Lower lobe of right lung (tissue), 2 donors: ENCODE results near the gene LPP. TPM values are rescaled to one million over a fixed set of nuclear protein-coding genes. Genes with fewer than 3 reads are reported as not detected.
A peak's percentile ranks its signal among the peaks of the same experiment; 100 is the strongest.

Source experiments
- ATAC-seq, 2 donors: fragments of 200-7000 bp; cut with Tn5 transposase; one replicate each; pipeline ENCODE4 v1.9.1; 2020 to 2022; ENCODE audit warnings: mild to moderate bottlenecking in 2 of 2, moderate library complexity in 2 of 2
- DNase-seq: peaks from one replicate; pipeline ENCODE4 v3.0.0-alpha.2; 2020
- H3K27ac ChIP-seq: fragments of 200-600 bp; one replicate; pipeline ENCODE4 v1.8.0; 2022
- H3K27me3 ChIP-seq: fragments of 200-600 bp; one replicate; pipeline ENCODE4 v1.8.0; 2022; ENCODE audit warnings: low read depth
- H3K36me3 ChIP-seq: fragments of 200-600 bp; one replicate; pipeline ENCODE4 v1.8.0; 2022; ENCODE audit warnings: mild to moderate bottlenecking
- H3K4me1 ChIP-seq: fragments of 200-600 bp; one replicate; pipeline ENCODE4 v1.8.0; 2022
- H3K4me3 ChIP-seq: fragments of 200-600 bp; one replicate; pipeline ENCODE4 v1.8.0; 2022; ENCODE audit warnings: mild to moderate bottlenecking
- H3K9me3 ChIP-seq: fragments of 200-600 bp; one replicate; pipeline ENCODE4 v1.8.0; 2022
- CTCF ChIP-seq: fragments of 200-600 bp; IDR thresholded peaks from one replicate; pipeline ENCODE4 v1.8.0; 2022; ENCODE audit warnings: antibody characterized with exemption, mild to moderate bottlenecking
- intact Hi-C: fragments of 100-400 bp; cut with DNase I; formaldehyde crosslinking; loops from one replicate; pipeline ENCODE4 v1.11.0; 2022
- total RNA-seq: library from RNA; stranded (reverse); fragmentation: NEBNext Ultra II Directional; extraction: Animal tissue kit (Norgen Biotek cat#: 25700); gene quantifications from one replicate; pipeline ENCODE4 v1.2.1, GENCODE V29; 2021
- donor health status: DM: no; HTN: yes; CAD: no; lungs with severe emphysema.

The LPP gene
- total RNA-seq, 1 donor from 2014 or later: 180 TPM

- ATAC-seq: peak; percentile 41 to 50
Measured at GRCh38 chr3:188749010-188749617, 595.2 kb downstream of the LPP start.

GRCh38 chr3:188749830-188750229 lies 595.9 kb downstream of the LPP start:
- ATAC-seq: no peak

More at GRCh38 chr3:188749010-188749617, 595.2 kb downstream of the LPP start:
- no peaks in the 10 kb centered on the region for H3K27me3 ChIP-seq
- intact Hi-C loops: no loop called here
- H3K9me3 ChIP-seq: no peaks in the 10 kb centered on the region
- H3K27ac ChIP-seq: no peak overlapping the region
- H3K4me3 ChIP-seq: no peak overlapping the region
- H3K4me1 ChIP-seq: no peaks in the 10 kb centered on the region
- no peak for DNase-seq
- no peaks in the 10 kb centered on the region for H3K36me3 ChIP-seq
- TF ChIP-seq CTCF: peak; percentile 58

GRCh38 chr3:188750617-188751016 lies 596.7 kb downstream of the LPP start:
- Histone ChIP-seq H3K4me1 (no peaks in the 10 kb centered on the region), H3K27me3 (no peaks in the 10 kb centered on the region), H3K9me3 (no peaks in the 10 kb centered on the region), H3K4me3 (no peak overlapping the region), H3K27ac (no peak overlapping the region), H3K36me3 (no peaks in the 10 kb centered on the region)
- no peak for DNase-seq
- intact Hi-C loops: no loop called here
- TF ChIP-seq CTCF: no peak
- ATAC-seq: no peak

More at GRCh38 chr3:188749830-188750229, 595.9 kb downstream of the LPP start:
- Histone ChIP-seq H3K4me1 (no peaks in the 10 kb centered on the region), H3K36me3 (no peaks in the 10 kb centered on the region), H3K27ac (no peak overlapping the region), H3K9me3 (no peaks in the 10 kb centered on the region), H3K27me3 (no peaks in the 10 kb centered on the region), H3K4me3 (no peak overlapping the region)
- no peak for TF ChIP-seq CTCF
- intact Hi-C loops: no loop called here
- no peak for DNase-seq

GRCh38 chr3:188752850-188753249 lies 598.9 kb downstream of the LPP start:
- Histone ChIP-seq H3K4me1 (no peaks in the 10 kb centered on the region), H3K9me3 (no peaks in the 10 kb centered on the region), H3K27ac (no peak overlapping the region), H3K36me3 (no peaks in the 10 kb centered on the region), H3K4me3 (no peak overlapping the region), H3K27me3 (no peaks in the 10 kb centered on the region)
- ATAC-seq (no peak), DNase-seq (no peak)
- intact Hi-C loops: no loop called here
- TF ChIP-seq CTCF: no peak

- TF ChIP-seq CTCF: no peak
- intact Hi-C loops: no loop called here
- no peaks in the 10 kb centered on the region for H3K27me3 ChIP-seq
- no peak overlapping the region for H3K4me3 ChIP-seq
- ATAC-seq (no peak), DNase-seq (no peak)
- H3K27ac ChIP-seq: no peak overlapping the region
- H3K9me3 ChIP-seq: no peaks in the 10 kb centered on the region
- H3K4me1 ChIP-seq: no peaks in the 10 kb centered on the region
- no peaks in the 10 kb centered on the region for H3K36me3 ChIP-seq
Measured at GRCh38 chr3:188754267-188754666, 600.3 kb downstream of the LPP start.
